Effector CD8-positive, alpha-beta T cell (primary cell): ENCODE results near the gene EIF5AL1.
"Not testable (repeated sequence)": the region's sequence is repeated elsewhere in the genome, so short reads cannot be mapped to it uniquely, and the experiment has no call there.

Source experiments
- DNase-seq: peaks from one replicate; lab custom pipeline; 2025; lab: John Stamatoyannopoulos, UW

EIF5AL1 gene

DNA sequence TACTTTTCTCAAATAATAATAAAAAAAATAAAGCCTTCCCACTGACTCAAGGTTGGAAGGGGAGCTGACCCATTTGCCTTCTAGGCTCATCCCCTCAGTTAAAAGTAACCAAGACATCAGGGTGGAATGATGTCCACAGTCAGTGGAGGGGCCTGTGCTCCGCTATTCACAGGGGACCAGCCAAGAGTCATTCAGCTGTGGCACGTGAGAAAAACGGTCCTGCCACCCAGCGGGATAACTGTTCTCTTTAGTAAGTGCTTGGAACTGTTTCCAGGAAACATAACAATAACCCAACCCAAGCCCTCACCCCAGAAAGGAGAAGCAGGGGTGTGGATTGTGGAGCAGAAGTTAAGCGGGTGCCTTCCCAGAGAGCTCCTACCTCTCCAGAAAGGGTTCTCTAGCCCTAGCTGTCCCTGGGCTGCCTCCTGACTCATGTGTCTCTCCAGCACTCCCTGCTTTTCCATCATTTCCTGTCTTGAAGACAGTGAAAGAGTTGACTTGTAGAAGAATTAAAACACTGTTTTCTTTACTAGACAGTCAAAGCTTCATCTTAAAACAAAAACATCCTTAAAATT is 2.3 kb upstream of the EIF5AL1 start:
- DNase-seq = not testable (repeated sequence)

DNA sequence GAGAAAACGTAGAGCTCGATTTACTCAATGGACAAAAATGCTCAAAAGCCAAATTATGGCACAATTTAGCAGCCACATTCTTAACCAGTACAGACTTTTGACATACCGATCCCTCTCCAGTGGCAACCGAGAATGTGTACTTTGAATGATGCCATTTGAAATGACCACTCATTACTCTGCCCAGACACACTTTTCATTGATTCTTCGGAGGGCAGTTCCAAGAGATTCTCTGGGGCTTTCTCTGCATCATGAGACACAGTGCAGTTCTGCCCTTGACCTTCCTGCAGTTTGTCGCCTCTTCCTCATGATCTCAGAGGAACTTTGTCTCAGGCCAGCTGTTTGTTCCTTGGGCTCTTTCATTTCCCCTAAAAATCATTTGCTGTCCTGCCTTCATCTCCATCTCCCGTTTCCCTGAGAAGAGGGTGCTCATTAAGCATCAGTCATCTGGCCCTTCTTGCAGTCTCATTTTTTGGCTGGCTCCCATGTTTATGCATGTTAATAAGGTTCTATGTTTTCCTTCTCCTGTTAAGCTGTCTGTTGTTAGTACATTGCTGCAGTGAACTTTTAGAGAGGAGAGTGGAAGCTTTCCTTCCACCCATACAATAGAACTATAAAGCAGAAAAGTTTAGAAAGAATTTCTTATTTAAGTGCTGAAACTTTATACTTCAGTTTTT is 4.3 kb downstream of the EIF5AL1 start:
- not testable (repeated sequence) for DNase-seq

DNA sequence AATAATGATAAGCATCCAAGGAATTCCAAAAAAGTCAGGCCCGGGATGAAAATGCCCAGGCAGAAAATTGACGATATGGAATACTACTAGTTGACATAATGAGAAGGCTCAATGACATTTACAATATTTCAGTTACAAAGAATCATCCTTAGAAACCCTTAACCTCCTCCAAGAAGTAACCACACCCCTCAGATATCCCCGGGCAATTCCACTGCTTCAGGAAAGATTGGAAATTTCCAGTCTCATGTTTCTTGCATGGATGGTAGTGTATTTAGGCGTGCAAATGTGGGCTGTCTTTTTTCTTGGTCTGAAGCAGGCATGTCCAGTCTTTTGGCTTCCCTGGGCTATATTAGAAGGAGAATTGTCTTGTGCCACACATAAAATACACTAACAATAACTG is 5.2 kb downstream of the EIF5AL1 start:
- DNase-seq = not testable (repeated sequence)

DNA sequence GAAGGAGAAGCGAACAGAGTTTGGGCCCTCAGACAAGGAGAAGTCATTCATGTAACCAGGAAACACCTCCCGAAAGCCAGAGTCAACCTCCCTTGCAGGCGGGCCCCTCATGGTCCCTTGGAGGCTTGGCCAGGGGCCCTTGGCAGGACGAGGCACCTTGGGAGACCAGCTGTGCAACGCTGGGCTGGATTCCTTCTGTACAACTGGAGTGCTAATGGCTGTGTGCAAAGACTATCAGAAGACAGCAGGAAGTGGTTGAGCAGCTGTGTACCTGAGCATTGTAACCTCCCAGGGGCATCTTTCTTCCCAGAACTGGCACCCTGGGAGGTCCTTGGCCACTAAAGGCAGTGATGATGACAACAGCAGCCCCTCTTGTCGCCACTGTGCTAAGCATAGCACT is 9.4 kb downstream of the EIF5AL1 start:
- DNase-seq = not testable (repeated sequence)

DNA sequence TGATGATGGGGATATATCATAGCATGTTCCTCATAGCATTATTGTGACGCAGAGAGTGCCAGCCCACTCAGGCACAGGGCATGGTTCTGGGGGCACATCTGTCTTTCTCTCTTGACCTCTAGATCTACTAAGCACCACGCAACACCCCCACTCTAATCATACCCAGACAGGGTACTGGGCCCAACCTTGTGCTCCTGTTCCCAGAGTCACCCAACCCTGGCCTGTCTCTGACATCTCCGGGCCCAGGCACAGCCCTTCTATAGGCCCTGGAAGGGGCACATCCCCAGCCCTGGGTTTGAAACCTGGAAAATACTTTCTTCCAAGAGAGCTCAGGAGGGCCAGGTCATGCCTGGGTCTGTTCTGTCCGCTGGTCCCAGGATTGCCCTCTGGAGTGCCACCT is 10.1 kb downstream of the EIF5AL1 start:
- not testable (repeated sequence) for DNase-seq

DNA sequence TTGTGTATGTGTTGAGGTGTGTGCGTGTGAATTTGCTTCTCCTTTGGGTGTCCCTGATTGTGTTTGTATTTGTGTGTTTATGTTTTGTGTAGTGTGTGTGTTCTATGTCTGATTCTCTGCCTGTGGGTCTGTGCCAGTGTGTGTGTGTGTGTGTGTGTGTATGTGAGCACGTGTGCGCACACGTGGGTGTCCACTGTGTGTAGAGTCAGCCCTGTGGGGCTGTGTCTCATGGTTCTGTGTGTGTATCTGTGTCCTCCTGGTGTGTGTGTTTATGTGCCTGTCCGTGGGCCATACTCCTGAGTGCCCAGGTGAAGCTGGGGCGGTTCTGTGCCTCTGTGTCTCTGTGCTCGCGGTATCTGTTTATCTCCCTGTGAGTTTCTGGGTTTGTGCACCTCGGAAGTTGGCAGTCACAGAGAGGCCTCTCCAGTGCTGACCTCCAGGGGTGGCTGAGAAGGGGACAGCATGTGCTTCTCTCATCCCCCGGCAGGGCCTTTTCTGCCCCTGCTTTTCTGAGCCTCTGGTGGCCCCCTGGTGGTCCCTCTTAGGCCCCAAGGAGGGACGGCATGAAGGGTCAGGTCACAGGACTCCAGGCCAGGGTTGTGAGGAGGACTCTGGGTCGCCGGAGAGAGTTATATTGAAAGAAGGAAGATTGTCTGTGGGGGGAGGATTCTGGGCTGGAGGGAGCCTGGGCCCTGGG is 11.0 kb downstream of the EIF5AL1 start:
- DNase-seq = not testable (repeated sequence)

DNA sequence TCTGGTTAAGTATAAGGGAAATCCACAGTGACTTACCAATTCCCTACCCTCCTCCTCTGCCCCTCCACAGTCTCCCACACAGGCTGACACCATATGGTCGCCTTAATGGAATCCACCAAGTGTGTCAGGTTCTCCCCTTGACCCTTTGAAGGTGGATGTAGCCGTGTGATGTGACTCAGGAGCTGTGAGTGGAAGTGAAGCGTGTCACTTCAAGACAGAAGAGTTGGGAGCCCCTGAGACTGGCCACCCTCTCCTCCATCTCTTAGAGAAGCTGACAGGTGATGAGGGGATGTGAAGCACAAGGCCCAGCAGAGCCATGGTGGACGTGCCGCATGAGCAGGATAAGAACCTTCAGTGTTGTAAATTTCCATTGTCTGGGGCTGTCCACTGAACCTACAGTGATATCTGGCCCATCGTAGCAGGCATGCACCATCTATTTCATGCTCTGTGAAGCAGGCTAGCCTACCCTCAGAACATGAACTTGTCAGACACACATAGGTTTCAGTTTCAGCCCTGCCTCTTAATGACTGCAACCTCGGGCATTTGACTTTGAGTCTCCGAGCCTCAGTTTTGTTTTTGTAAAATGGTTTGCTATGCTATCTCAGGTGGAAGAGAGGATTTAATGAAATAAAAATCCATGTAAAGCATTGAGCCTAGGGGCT is 12.8 kb downstream of the EIF5AL1 start:
- not testable (repeated sequence) for DNase-seq

DNA sequence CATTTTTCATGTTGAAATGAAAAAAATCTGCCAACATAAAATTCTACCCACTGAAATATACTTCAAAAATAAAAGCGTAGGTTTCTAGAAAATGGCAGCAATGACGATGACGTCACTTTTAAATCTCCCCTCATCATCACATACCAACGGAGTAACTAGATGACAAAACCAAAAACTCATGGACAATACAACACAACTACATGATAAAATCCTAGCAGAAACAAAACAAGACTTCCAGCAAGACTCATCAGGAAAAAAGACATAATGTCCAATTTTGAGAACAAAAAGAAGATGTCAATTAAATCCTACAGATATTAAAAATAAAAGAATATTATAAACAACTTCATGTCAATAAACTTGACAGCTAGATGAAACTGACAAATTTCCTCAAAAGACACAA is 15.9 kb downstream of the EIF5AL1 start:
- DNase-seq = not testable (repeated sequence)

DNA sequence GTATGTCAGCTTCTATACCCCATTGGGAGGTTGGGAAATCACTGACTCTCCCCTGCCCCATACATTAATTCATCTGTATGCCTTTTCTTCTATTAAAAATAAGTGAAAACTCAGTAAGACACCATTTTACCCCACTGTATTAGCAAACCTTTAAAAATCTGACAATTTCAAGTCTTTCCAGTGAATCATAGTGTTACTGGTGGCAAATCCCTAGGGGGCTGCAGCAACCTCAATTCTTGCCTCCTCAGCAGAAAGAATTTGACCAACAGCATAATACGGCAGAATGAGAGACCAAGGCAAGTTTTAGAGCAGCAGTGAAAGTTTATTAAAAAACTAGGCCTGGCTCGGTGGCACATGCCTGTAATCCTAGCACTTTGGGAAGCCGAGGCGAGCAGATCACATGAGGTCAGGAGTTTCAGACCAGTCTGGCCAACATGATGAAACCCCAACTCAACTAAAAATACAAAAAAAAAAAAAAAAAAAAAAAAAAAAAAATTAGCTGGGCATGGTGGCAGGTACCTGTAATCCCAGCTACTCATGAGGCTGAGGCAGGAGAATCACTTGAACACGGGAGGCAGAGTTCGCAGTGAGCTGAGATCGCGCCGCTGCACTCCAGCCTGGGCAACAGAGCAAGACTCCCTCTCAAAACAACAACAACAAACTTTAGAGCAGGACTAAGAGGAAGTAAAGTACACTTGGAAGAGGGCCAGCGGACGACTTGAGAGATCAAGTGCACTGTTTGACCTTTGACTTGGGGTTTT is 21.0 kb downstream of the EIF5AL1 start:
- not testable (repeated sequence) for DNase-seq

DNA sequence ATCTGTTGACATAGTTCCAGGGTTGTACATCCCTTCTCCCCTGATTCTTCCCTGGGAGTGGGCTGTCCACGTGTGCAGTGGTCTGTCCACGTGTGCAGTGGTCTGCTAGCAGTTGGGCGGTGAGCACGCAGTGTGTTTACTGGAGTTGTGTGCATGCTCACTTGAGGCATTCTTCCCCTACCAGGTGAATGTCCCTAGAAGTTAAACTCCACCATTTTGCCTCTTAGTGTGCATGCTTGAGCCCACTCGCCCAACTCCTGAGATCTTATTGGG is 21.5 kb downstream of the EIF5AL1 start:
- DNase-seq = not testable (repeated sequence)

DNA sequence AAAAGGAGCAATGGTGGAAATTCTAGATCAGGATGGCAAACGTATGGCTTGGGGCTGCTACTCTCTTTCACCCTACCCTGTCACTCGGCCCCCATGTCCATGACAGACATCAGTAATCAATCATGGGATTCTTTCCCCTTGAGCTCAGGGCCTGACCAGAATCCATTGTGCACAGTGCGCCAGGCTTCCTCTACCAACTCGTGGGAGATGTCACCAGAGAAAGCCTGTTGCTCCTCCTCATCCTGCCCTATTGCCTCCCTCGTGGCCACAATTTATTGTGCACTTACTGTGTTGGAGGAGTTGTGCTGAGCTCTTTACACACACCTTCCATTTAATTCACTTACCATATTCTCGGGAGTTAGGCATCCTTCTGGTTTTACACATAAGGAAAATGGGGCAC is 26.0 kb downstream of the EIF5AL1 start:
- not testable (repeated sequence) for DNase-seq

DNA sequence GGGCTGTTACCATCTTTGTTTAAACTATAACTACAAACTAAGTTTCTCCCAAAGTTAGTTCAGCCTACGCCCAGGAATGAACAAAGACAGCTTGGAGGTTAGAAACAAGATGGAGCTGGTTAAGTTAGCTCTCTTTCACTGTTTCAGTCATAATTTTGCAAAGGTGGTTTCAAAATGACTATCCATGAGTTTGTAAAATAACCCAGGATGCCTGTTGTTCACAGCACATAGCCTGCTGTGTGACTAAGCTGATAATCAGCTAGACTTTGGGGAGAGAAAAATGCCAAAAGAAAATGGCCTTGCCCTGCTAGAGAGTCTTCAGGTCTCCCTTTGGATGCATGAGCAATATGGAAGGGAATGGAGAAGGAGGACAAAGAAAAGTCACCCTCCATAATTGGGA is 28.6 kb downstream of the EIF5AL1 start:
- DNase-seq = not testable (repeated sequence)

DNA sequence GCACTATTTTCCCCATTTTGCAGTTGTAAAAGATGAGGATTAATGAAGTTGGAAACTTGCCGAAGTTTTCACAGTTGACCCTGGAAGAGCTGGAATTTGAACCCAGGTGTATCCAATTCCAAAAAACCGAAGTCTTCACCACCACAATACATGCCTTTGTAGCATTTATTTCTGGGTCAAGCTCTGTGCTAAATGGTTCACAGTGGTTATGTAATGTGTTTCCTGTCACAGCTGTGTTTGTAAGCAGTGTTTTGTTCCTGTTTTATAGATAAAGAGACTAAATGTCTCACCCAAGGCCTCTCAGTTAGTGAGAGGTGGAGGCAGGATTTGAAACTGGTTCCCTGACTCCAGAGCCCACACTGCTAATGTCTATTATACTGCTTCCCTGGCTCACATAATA is 30.3 kb downstream of the EIF5AL1 start:
- no peak for DNase-seq

DNA sequence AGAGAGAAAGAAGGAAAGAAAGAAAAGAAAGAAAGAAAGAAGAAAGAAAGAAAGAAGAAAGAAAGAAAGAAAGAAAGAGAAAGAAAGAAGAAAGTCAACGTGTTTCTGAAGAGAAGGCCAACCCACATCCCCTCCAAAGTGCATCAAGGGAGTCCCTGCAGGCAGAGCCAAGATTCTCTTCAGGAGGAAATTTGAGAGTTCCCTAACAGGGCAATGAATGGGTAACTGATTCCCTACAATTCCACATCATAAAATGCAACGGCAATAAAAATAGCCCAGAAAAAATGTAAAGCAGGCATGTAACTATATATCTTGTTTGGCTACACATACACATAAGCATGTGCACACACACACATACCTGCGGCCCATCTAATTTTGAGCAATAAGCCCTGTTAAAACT is 32.1 kb downstream of the EIF5AL1 start:
- DNase-seq = not testable (repeated sequence)

DNA sequence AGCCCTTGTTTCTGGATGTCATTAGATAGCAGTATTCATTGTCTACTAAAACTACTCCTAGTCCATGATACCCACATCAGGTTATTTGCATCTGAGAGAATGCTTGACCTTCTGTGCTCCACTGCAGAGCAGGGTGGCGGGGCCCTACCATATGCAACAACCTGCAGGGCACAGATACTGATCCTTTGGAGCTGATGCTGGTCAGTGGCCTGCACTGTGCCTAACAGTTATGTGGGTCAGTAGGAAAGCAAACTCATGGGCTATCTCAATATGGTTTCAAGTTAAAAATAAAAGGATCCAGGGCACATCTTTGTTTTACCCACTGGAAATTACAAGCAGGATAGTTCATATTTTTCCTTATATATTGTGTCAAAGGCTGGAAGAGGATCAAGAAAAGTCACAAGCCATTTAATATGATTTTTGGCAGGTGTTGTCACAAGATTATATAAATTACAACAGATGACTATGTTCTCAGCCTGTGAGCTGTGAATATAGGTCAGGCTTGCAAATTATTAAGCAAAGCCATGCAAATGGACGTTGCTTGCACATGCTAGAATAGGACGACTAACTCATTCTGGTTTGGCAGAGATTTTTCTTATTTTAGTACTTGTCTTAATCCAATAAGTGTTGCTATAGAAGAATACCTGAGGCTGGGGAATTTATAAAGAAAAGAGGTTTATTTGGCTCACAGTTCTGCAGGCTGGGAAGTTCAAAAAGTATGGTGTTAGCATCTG is 32.8 kb downstream of the EIF5AL1 start:
- not testable (repeated sequence) for DNase-seq

DNA sequence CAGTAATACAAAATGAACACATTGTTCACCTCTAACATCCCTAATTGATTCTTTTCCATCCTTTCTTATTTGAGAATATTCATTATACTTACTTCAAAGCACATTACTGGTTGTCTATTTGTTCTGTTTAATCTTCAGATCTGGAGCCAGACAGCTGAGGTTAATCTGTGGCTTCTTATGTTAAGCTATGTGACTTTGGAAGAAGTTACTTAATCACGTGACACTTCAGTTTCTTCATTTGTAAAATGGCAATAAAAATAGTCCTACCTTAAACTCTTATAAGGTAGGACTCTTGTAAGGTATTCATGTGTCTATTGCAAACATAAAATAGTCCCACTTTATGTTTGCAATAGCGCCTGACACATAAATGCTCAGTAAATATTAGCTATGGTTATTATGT is 34.8 kb downstream of the EIF5AL1 start:
- DNase-seq = not testable (repeated sequence)

DNA sequence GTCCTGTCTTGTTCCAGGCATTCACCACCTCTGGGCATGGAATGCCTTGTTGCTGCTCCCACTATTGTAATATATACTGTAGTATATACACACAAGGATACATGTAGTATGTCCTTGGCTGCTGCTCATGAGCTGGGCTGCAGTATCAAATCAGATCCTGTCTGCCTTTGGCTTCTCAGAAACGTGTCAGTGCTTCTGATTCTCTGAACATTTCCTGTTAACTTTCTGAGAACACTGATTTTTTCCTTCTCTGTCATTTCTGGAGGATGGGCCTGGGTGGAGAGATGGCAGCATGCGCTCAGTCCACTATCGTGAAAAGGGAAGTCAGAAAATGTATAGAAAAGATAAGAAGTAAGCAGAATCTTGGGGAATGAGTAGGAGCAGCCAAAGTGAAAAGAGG is 35.6 kb downstream of the EIF5AL1 start:
- DNase-seq = no peak

DNA sequence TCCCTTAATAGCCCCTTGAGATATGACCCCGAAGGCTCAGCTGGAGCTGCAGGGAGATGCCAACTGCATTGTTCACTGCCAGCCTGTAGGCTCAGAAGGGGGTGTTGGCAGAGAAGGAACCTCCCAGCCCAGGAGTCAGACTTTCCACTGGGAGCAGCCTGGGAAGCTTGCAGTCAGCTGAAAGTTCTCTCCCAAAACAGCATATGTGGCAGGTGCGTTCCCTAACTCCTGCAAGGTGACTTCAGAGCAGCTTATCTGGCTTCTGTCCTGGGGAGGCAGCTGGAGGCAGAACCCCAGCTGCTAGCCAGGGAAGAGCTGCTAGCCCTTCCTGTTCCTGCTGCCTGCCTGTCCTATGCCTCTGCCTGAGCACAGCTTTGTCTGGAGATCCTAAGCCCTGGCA is 39.8 kb downstream of the EIF5AL1 start:
- DNase-seq = no peak

DNA sequence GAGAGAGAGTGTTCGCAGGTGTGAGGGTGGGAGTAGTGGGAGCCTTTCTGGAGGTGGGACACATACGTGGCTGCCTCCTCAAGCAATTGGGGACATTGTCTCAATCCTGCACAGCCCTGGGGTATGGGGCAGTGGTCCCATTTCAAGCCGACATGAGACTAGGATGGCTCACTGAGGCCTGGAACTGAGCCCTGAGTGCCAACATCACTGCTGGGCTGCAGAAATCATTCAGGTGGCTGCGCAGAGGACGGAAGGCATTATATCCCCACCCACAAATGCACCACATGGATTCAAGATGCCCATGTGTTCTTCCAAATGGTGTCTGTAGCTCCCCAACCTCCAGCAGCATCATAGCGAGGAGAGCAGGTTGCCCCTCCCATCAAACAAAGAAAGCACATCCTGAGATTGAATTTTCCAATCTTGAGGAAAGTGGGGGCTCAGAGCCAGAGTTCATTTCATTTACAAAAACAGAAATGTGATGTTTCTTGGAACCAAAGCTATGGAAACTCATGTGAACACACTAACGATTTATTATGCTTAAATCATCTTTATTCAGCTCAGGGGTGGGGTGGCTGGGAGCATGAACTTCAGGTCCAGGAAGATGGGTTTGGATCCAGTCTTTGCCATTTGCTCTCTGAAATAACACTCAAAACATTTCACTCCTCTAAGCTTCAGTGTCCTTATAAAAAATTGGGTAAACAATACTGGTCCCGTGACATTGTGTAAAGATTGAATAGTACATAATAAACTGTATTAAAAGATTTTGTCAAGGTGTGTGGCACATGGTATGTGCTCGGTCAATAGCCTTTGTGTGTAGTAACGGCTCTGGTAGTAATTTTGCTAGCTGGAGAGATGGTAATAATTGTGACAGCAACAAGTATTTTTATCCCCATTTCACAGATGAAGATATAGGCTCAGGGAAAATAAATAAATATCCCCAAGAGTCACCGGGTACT is 43.3 kb downstream of the EIF5AL1 start:
- no peak for DNase-seq

DNA sequence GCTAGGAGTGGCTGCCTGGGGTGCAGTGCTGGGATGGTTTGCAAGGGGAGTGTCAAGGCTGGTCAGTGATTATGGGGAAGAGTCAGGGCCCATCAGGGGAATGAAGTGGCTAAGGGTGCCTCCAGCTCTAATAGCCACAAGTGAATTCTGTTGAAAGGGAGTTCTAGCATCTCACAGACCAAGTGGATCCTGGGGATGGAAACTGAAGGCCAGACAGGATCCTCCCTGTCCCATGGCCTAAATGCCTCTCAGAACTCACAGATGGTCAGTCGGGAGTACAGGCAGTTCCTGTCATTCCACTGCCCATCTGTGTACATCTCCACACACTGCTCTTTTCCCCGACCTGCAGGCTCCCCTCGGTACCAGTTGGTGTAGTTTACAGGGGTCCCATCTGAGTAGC is 44.6 kb downstream of the EIF5AL1 start:
- not testable (repeated sequence) for DNase-seq
